NCI-H2171 (cell line): ENCODE data around the gene CR1.
"Not testable (repeated sequence)": the region's sequence is repeated elsewhere in the genome, so short reads cannot be mapped to it uniquely, and the experiment has no call there.

Experiments used
- DNase-seq: peaks from one replicate; lab custom pipeline; 2025; lab: John Stamatoyannopoulos, UW

The CR1 gene

GRCh38 chr1:207589506-207589905, 93.5 kb downstream of the CR1 start:
- not testable (repeated sequence) for DNase-seq

GRCh38 chr1:207591205-207591604, 95.2 kb downstream of the CR1 start:
- DNase-seq, result not testable (repeated sequence)

DNA sequence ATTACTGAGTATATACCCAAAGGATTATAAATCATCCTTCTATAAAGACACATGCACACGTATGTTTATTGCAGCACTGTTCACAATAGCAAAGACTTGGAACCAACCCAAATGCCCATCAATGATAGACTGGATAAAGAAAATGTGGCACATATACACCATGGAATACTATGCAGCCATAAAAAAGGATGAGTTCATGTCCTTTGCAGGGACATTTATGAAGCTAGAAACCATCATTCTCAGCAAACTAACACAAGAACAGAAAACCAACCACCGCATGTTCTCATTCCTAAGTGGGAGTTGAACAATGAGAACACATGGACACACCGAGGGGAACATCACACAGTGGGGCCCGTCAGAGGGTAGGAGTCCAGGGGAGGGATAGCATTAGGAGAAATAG, 98.1 kb downstream of the CR1 start:
- DNase-seq, result not testable (repeated sequence)

- DNase-seq, result no peak
These were observed 107.8 kb downstream of the CR1 start for GRCh38 chr1:207603777-207604176.

DNA sequence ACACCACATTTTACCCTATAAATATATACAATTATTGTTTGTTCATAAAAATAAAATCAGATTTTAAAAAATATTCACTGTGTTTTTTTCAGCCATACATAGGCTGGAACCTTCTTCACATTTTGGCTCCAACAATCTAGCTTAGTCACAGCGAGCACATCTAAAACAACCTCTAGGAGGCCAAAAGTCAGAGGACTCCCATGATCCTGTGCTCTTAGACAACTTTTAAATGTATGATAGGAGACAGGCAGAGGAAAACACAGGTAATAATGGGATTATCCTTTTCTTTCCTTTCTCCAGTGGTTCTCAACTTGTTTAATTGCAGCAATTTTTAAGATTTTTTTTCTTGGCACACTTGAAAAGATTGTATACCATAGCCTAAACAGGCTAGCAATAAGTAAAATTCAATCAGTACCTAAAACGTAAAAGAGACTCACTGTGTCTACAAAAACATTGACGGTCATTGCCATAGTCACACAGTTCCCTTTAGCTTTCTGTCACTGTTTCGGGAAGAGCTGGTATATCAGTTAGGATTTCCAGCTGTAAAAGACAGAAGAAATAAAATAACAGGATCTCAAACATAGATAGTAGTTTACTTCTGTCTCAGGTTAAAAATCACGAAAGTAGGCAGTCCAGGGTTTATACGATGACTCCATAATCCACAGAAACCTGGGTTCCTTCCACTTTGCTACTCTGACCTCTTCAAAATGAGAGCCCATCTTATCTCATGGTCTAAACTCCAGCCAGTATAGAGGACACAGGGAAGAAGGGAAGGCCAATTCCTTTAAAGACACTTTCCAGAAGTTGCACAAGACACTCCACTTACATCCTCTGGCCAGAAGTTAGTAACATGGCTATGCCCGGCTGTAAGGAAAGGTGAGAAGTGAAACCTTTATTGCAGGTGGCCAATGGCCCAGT, 109.7 kb downstream of the CR1 start:
- DNase-seq, result no peak

GRCh38 chr1:207606362-207606755, 110.4 kb downstream of the CR1 start:
- DNase-seq, result no peak

DNA sequence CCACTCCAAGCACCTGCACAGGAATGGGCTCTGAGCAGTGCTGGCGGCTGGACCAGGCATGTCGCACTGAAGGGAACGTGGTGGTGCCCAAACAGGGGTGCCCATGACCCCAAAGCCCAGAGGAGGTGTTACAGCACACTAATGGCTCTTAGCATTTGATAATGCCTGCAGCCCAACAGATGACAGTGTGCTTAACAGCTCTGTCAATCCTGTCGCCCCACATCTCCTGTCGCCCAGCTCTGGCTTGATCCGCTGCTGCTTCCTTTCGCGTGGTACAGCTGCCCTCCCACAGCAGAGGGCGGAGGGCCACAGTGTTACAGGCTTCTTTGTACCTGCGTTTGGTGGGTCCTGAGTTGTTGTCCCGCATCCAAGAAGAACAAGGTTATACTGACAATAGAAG, 116.8 kb downstream of the CR1 start:
- no peak for DNase-seq

GRCh38 chr1:207619871-207620542, 124.0 kb downstream of the CR1 start:
- DNase-seq, result peak; percentile 8

DNA sequence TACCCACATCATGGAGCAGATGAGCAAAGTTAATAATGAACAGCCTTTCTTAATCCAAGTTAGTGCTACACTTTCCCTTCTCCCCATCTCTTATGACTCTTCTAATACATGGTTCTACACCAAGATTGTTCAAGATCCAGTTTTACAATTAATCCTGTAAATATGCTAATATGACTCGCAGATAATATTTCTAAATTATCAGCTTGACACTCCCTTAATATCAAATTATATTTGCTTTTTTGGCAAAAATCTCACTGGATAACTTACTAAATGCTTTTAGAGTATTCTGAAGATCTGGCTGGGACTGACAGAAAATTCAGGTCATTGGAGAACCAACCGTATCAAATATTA, 124.6 kb downstream of the CR1 start:
- no peak for DNase-seq

GRCh38 chr1:207625504-207626071, 129.6 kb downstream of the CR1 start:
- not testable (repeated sequence) for DNase-seq

- no peak for DNase-seq
These were observed 131.0 kb downstream of the CR1 start for GRCh38 chr1:207626972-207627337.

DNA sequence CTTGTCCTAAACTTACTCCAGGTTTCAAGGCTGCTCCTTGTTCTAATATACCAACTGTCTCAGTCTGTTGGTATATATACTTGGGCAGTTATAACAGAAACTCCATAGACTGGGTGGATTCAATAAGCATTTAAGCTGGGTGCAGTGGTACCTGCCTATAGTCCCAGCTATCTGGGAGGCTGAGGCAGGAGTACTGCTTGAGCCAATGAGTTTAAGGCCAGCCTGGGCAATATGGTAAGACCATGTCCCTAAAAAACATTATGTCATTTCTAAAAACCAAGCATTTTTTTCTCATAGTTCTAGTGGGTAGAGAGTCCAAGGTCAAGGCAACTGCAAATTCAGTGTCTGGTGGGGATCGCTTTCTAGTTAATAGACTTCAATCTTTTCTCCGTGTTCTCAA, 131.5 kb downstream of the CR1 start:
- DNase-seq, result no peak

DNA sequence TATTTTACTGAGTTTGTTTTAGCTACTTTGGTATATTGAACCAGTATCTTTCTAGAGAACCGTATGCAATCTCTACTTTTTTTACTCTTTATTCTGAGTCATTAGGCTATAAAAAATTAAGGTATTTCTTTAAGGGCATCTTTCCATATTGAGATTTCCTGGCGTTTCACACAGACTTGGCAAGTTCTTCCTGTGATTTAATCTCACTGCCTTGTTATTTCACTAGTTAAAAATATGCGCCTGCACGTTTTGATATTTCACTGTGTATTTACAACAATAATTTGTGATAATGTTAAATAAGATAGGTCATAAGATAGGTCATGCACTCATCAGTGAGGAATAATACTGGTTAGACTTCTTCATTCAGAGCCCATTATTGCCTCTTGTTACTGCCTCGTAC, 132.8 kb downstream of the CR1 start:
- no peak for DNase-seq

- DNase-seq, result no peak
These were observed 135.2 kb downstream of the CR1 start for GRCh38 chr1:207631137-207631536.

GRCh38 chr1:207633226-207633625, 137.3 kb downstream of the CR1 start:
- DNase-seq, result no peak

- DNase-seq, result not testable (repeated sequence)
These were observed 137.8 kb downstream of the CR1 start for GRCh38 chr1:207633699-207634289.

DNA sequence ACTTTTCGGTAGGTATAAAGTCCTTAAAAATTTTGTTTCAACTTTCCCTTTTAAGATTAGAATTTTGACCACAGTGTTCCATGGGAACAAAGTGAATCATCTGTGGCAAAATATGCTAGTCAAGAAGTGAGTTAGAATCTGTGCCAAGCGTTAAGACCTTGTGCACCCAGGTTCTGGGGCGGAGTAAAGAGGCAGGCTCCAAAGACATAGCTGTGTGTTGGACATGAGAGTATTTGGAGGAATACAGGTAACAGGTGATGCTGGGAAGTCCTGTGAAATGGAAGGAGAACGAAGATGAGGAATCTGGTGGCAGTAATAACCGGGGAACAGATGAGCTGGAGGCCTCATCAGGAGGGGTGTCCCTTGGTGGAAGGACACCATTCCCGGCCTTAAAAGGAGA, 138.3 kb downstream of the CR1 start:
- DNase-seq, result not testable (repeated sequence)

GRCh38 chr1:207635569-207636186, 139.7 kb downstream of the CR1 start:
- DNase-seq, result not testable (repeated sequence)

DNA sequence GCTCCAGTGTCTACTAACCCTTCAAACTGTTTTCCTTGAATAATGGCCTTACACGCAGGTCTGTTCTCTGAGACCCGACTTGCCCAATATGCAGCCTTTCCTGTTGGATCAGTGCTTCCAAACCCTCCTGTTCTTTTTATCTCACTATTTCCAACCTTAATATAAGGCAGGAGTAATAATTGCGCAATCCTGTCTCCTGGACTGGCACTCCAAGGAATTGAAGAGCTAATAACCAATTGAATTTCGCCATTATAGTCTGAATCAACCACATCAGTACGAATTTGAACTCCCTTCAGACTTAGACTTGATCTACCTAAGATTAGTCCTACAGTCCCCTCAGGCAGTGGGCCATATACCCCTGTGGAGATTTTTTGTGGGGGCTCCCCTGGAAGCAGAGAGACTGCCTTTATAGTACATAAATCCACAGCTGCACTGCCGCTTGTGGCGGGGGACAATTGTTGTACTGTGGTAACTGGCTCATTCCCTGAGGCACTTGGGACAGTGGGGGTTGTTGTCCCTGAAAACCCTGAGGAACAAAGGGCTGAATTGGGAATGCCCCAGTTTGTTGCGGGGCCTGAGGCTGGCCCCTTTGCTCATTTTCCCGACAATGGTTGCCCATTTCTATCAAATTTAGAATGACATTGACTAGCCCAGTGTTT, 142.7 kb downstream of the CR1 start:
- not testable (repeated sequence) for DNase-seq

DNA sequence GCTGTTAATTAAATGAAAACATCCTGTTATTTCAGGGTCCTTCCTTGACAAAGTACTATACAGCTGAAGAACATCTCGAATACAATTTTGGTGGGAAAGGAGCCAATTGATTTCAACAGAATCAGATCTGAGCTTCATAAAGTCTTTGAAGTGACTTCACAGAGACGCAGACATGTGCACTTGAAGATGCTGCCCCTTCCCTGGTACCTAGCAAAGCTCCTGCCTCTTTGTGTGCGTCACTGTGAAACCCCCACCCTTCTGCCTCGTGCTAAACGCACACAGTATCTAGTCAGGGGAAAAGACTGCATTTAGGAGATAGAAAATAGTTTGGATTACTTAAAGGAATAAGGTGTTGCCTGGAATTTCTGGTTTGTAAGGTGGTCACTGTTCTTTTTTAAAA, 143.4 kb downstream of the CR1 start:
- DNase-seq, result not testable (repeated sequence)

DNA sequence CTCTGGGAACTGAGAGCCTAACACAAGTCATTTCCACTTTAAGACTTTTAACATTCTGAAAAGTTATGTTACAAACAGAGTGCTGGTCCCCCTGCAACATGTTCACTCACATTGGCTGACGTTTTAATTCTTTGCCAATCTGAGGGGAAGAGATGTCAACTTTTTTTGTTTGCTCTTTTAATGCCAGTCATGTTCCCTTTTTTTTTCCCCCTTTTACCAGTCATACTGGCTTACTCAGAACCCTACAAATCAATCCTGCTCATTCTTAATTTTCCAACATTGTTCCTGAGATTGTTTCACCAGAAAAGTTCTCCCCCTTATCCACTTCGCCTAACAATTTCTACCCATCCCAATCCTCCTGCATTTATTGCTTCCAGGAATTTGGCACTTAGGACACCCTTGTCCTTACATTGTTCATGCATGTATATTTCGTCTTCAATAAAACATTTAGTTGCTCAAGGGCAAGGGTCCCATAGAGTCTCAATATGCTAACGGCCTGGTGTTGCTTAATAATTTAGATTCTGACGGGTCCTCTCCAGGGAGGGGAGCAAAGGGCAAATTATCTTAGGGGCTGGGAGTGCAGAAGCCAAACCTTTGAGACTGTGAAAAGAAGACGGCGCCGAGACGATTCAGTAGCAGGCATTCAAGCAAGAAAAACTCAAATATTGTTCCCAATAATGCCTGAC, 148.4 kb downstream of the CR1 start:
- DNase-seq, result no peak
